GM23338 (cell line): ENCODE measurements around the gene AP2A1. TPM values are rescaled to one million over a fixed set of nuclear protein-coding genes. Genes with fewer than 3 reads are reported as not detected.

ENCODE experiments used
- ATAC-seq: fragments of 200-7000 bp; cut with Tn5 transposase; 3 replicates; pipeline ENCODE4 v1.9.1; 2020
- DNase-seq: peaks from one replicate; pipeline ENCODE4 v3.0.0-alpha.2; 2015; ENCODE audit warnings: low spot score
- H2AFZ ChIP-seq: fragments of 200-600 bp; sonication (generic); 2 replicates; pipeline ENCODE4 v1.8.0; 2016; ENCODE audit warnings: antibody characterized with exemption, mild to moderate bottlenecking, moderate library complexity
- H3F3A ChIP-seq: fragments of 200-600 bp; sonication (generic); replicated peaks from 2 replicates; pipeline ENCODE4 v1.8.0; 2017; ENCODE audit warnings: antibody characterized with exemption, mixed run types, low read depth
- H3K27ac ChIP-seq: fragments of 200-600 bp; sonication (generic); 2 replicates; pipeline ENCODE4 v1.6.1; 2016; ENCODE audit warnings: low read depth
- H3K27me3 ChIP-seq: fragments of 200-600 bp; sonication (generic); 2 replicates; pipeline ENCODE4 v1.8.0; 2016; ENCODE audit warnings: mild to moderate bottlenecking, mixed run types, moderate library complexity; ENCODE audit not compliant: insufficient read depth
- H3K36me3 ChIP-seq: fragments of 200-600 bp; sonication (generic); 2 replicates; pipeline ENCODE4 v1.8.0; 2016; ENCODE audit warnings: mild to moderate bottlenecking; ENCODE audit not compliant: insufficient read depth
- H3K4me1 ChIP-seq: fragments of 200-600 bp; sonication (generic); 2 replicates; pipeline ENCODE4 v1.8.0; 2016; ENCODE audit warnings: mild to moderate bottlenecking, moderate library complexity; ENCODE audit not compliant: insufficient read depth
- H3K4me2 ChIP-seq: fragments of 200-600 bp; sonication (generic); 2 replicates; pipeline ENCODE4 v1.7.1; 2017; ENCODE audit warnings: mixed run types
- H3K4me3 ChIP-seq: fragments of 200-600 bp; sonication (generic); 2 replicates; pipeline ENCODE4 v1.6.1; 2016; ENCODE audit warnings: mixed run types
- H3K79me2 ChIP-seq: fragments of 200-600 bp; sonication (generic); replicated peaks from 2 replicates; pipeline ENCODE4 v1.8.0; 2017; ENCODE audit warnings: mild to moderate bottlenecking; ENCODE audit not compliant: insufficient read depth
- H3K9me2 ChIP-seq: fragments of 200-600 bp; sonication (generic); 2 replicates; pipeline ENCODE4 v1.8.0; 2017; ENCODE audit not compliant: insufficient read depth
- H4K20me1 ChIP-seq: fragments of 200-600 bp; sonication (generic); replicated peaks from 2 replicates; pipeline ENCODE4 v1.8.0; 2017; ENCODE audit warnings: mild to moderate bottlenecking; ENCODE audit not compliant: insufficient read depth
- H3K27ac Mint-ChIP-seq: 2 replicates; pipeline ENCODE4 v1.8.0; 2020; ENCODE audit warnings: inconsistent platforms, mild to moderate bottlenecking, moderate library complexity, mixed read lengths
- H3K27me3 Mint-ChIP-seq: 3 replicates; pipeline ENCODE4 v1.8.0; 2022; ENCODE audit warnings: low read depth, mild to moderate bottlenecking, moderate library complexity, mixed read lengths, inconsistent platforms; ENCODE audit not compliant: insufficient read depth, poor library complexity
- H3K36me3 Mint-ChIP-seq: 3 replicates; pipeline ENCODE4 v1.8.0; 2021; ENCODE audit warnings: low read depth, mild to moderate bottlenecking, inconsistent platforms, moderate library complexity, mixed read lengths
- H3K4me1 Mint-ChIP-seq: 3 replicates; pipeline ENCODE4 v1.8.0; 2020; ENCODE audit warnings: mild to moderate bottlenecking, inconsistent platforms, mixed read lengths
- H3K4me3 Mint-ChIP-seq: 3 replicates; pipeline ENCODE4 v1.8.0; 2021; ENCODE audit warnings: moderate library complexity, mild to moderate bottlenecking, inconsistent platforms, mixed read lengths
- H3K9me3 Mint-ChIP-seq: 3 replicates; pipeline ENCODE4 v1.8.0; 2020; ENCODE audit warnings: moderate library complexity, mild to moderate bottlenecking, inconsistent platforms, mixed read lengths
- ETS1 ChIP-seq: IDR thresholded peaks from 2 replicates; pipeline ENCODE4 v1.6.1; 2016; ENCODE audit warnings: antibody characterized with exemption
- EZH2phosphoT487 ChIP-seq: fragments of 200-600 bp; sonication (generic); IDR thresholded peaks from one replicate; pipeline ENCODE4 v1.8.1; 2018; ENCODE audit warnings: antibody characterized with exemption; ENCODE audit not compliant: unreplicated experiment
- ZNF331 ChIP-seq: fragments of 250-450 bp; sonication (Bioruptor Pico); IDR thresholded peaks from 2 replicates; pipeline ENCODE4 v1.5.0; 2020; ENCODE audit warnings: low read depth, mild to moderate bottlenecking, moderate library complexity
- polyA plus RNA-seq: library from polyadenylated mRNA; unstranded; fragments of >200 nt; fragmentation: Nextera tagmentation; extraction: Ambion mirVana; gene quantifications from 2 replicates; pipeline ENCODE4 v1.2.1, GENCODE V29; 2016
- total RNA-seq: library from RNA; depleted of rRNA; stranded (reverse); fragments of >200 nt; shearing (Covaris generic); gene quantifications from 2 replicates; pipeline ENCODE4 v1.2.3, GENCODE V29; 2014
- TF ChIP-seq, protein P1 (sequence below): fragments of 250-450 bp; sonication (Bioruptor Pico); IDR thresholded peaks from 2 replicates; pipeline ENCODE4 v1.5.0; 2020; ENCODE audit warnings: mild to moderate bottlenecking, moderate library complexity

Gene AP2A1
- total and polyA plus RNA-seq, 2 experiments from 2014 or later, result 34.1 to 129 TPM

GRCh38 chr19:49798574-49798973 is 31.8 kb downstream of the AP2A1 start:
- TF ChIP-seq ZNF331 (CRISPR knock-in tag) (no peak), EZH2phosphoT487 (no peak), ETS1 (no peak)
- TF ChIP-seq, protein P1, sequence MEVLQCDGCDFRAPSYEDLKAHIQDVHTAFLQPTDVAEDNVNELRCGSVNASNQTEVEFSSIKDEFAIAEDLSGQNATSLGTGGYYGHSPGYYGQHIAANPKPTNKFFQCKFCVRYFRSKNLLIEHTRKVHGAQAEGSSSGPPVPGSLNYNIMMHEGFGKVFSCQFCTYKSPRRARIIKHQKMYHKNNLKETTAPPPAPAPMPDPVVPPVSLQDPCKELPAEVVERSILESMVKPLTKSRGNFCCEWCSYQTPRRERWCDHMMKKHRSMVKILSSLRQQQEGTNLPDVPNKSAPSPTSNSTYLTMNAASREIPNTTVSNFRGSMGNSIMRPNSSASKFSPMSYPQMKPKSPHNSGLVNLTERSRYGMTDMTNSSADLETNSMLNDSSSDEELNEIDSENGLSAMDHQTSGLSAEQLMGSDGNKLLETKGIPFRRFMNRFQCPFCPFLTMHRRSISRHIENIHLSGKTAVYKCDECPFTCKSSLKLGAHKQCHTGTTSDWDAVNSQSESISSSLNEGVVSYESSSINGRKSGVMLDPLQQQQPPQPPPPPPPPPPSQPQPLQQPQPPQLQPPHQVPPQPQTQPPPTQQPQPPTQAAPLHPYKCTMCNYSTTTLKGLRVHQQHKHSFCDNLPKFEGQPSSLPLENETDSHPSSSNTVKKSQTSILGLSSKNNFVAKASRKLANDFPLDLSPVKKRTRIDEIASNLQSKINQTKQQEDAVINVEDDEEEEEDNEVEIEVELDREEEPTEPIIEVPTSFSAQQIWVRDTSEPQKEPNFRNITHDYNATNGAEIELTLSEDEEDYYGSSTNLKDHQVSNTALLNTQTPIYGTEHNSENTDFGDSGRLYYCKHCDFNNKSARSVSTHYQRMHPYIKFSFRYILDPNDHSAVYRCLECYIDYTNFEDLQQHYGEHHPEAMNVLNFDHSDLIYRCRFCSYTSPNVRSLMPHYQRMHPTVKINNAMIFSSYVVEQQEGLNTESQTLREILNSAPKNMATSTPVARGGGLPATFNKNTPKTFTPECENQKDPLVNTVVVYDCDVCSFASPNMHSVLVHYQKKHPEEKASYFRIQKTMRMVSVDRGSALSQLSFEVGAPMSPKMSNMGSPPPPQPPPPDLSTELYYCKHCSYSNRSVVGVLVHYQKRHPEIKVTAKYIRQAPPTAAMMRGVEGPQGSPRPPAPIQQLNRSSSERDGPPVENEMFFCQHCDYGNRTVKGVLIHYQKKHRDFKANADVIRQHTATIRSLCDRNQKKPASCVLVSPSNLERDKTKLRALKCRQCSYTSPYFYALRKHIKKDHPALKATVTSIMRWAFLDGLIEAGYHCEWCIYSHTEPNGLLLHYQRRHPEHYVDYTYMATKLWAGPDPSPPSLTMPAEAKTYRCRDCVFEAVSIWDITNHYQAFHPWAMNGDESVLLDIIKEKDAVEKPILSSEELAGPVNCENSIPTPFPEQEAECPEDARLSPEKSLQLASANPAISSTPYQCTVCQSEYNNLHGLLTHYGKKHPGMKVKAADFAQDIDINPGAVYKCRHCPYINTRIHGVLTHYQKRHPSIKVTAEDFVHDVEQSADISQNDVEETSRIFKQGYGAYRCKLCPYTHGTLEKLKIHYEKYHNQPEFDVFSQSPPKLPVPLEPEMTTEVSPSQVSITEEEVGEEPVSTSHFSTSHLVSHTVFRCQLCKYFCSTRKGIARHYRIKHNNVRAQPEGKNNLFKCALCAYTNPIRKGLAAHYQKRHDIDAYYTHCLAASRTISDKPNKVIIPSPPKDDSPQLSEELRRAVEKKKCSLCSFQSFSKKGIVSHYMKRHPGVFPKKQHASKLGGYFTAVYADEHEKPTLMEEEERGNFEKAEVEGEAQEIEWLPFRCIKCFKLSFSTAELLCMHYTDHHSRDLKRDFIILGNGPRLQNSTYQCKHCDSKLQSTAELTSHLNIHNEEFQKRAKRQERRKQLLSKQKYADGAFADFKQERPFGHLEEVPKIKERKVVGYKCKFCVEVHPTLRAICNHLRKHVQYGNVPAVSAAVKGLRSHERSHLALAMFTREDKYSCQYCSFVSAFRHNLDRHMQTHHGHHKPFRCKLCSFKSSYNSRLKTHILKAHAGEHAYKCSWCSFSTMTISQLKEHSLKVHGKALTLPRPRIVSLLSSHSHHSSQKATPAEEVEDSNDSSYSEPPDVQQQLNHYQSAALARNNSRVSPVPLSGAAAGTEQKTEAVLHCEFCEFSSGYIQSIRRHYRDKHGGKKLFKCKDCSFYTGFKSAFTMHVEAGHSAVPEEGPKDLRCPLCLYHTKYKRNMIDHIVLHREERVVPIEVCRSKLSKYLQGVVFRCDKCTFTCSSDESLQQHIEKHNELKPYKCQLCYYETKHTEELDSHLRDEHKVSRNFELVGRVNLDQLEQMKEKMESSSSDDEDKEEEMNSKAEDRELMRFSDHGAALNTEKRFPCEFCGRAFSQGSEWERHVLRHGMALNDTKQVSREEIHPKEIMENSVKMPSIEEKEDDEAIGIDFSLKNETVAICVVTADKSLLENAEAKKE, result no peak
- no peaks in the 10 kb centered on the region for H3K9me3 Mint-ChIP-seq
- Histone ChIP-seq H4K20me1 (no peaks in the 10 kb centered on the region; the same call in 1 of the 2 replicates), H3K4me1 (peaks cover 4% of the 10 kb centered on the region; the same call in 1 of the 2 replicates), H3K79me2 (no peaks in the 10 kb centered on the region), H3K4me2 (no peak overlapping the region), H3K9me2 (no peaks in the 10 kb centered on the region), H3K4me3 (no peak overlapping the region), H3K27me3 (no peaks in the 10 kb centered on the region), H3K27ac (no peak overlapping the region), H3F3A (0 out of 2 replicates have a peak, but pooled peaks cover 10% of the 10 kb centered on the region), H2AFZ (no peak overlapping the region), H3K36me3 (no peaks in the 10 kb centered on the region)
- no peak for ATAC-seq
- peaks cover 60% of the 10 kb centered on the region for H3K36me3 Mint-ChIP-seq
- peaks cover 10% of the 10 kb centered on the region for H3K27me3 Mint-ChIP-seq
- no peak overlapping the region for H3K27ac Mint-ChIP-seq
- H3K4me3 Mint-ChIP-seq, result no peak overlapping the region
- peaks cover 16% of the 10 kb centered on the region; the same call in 2 of the 3 replicates for H3K4me1 Mint-ChIP-seq
- DNase-seq, result no peak
